ENCODE measurements around the gene CCNA2. TPM values are rescaled to one million over a fixed set of nuclear protein-coding genes. Genes with fewer than 3 reads are reported as not detected.

The CCNA2 gene
- total RNA-seq, 3 donors from 2014 or later = 9.7 to 14.7 (median 14.5) TPM

- H3K36me3 Mint-ChIP-seq (ENCODE audit: insufficient read depth) = no peaks in the 10 kb centered on the region
- no peaks in the 10 kb centered on the region for H3K9me3 Mint-ChIP-seq
- DNase-seq (no peak), ATAC-seq (no peak)
- no peak overlapping the region for H3K4me3 Mint-ChIP-seq
- peaks cover 17% of the 10 kb centered on the region for H3K27me3 Mint-ChIP-seq (ENCODE audit: low read depth)
- no peaks in the 10 kb centered on the region for H3K4me1 Mint-ChIP-seq (ENCODE audit: low read depth)
Measured at GRCh38 chr4:121776610-121777401, 46.9 kb downstream of the CCNA2 start.

- ATAC-seq (no peak), DNase-seq (no peak)
- H3K9me3 Mint-ChIP-seq = no peaks in the 10 kb centered on the region
- H3K4me3 Mint-ChIP-seq = no peak overlapping the region
- H3K4me1 Mint-ChIP-seq (ENCODE audit: low read depth) = no peaks in the 10 kb centered on the region
- no peaks in the 10 kb centered on the region for H3K36me3 Mint-ChIP-seq (ENCODE audit: insufficient read depth)
- peaks cover 17% of the 10 kb centered on the region for H3K27me3 Mint-ChIP-seq (ENCODE audit: low read depth)
Measured at GRCh38 chr4:121773883-121774282, 49.8 kb downstream of the CCNA2 start.

GRCh38 chr4:121771869-121772268 lies 51.8 kb downstream of the CCNA2 start:
- ATAC-seq (no peak), DNase-seq (no peak)
- H3K4me1 Mint-ChIP-seq (ENCODE audit: low read depth) = no peaks in the 10 kb centered on the region
- no peaks in the 10 kb centered on the region for H3K36me3 Mint-ChIP-seq (ENCODE audit: insufficient read depth)
- peaks cover 24% of the 10 kb centered on the region for H3K27me3 Mint-ChIP-seq (ENCODE audit: low read depth)
- H3K9me3 Mint-ChIP-seq = no peaks in the 10 kb centered on the region
- H3K4me3 Mint-ChIP-seq = no peak overlapping the region

- no peaks in the 10 kb centered on the region for H3K36me3 Mint-ChIP-seq (ENCODE audit: insufficient read depth)
- DNase-seq = no peak
- no peak for ATAC-seq
- no peaks in the 10 kb centered on the region for H3K9me3 Mint-ChIP-seq
- H3K27me3 Mint-ChIP-seq (ENCODE audit: low read depth) = peaks cover 40% of the 10 kb centered on the region
- no peak overlapping the region for H3K4me3 Mint-ChIP-seq
- peaks cover 4% of the 10 kb centered on the region for H3K4me1 Mint-ChIP-seq (ENCODE audit: low read depth)
Measured at GRCh38 chr4:121769341-121769740, 54.3 kb downstream of the CCNA2 start.

GRCh38 chr4:121767166-121767565 lies 56.5 kb downstream of the CCNA2 start:
- ATAC-seq (no peak), DNase-seq (no peak)
- peaks cover 9% of the 10 kb centered on the region for H3K4me1 Mint-ChIP-seq (ENCODE audit: low read depth)
- peaks cover 59% of the 10 kb centered on the region for H3K27me3 Mint-ChIP-seq (ENCODE audit: low read depth)
- H3K4me3 Mint-ChIP-seq = no peak overlapping the region
- H3K36me3 Mint-ChIP-seq (ENCODE audit: insufficient read depth) = no peaks in the 10 kb centered on the region
- H3K9me3 Mint-ChIP-seq = no peaks in the 10 kb centered on the region

Other genes starting within 250 kb of the CCNA2 start
- gene ANXA5, start 126.9 kb downstream of the CCNA2 start, total RNA-seq = 10 to 100 TPM; 37.0 to 69.5 (median 59.4) TPM
- gene SMIM43, start 58.7 kb downstream of the CCNA2 start, total RNA-seq = not detected
- gene EXOSC9, start 22.6 kb downstream of the CCNA2 start, total RNA-seq = 10 to 100 TPM; 78.1 to 80.9 (median 80.7) TPM
- gene BBS7, start 46.6 kb upstream of the CCNA2 start, total RNA-seq = 10 to 100 TPM; 18.9 to 23.6 (median 21.5) TPM
- under 1 TPM in 2 of 3 donors, not detected in 1; 0.33 to 0.63 TPM for gene TRPC3, start 128.2 kb upstream of the CCNA2 start, total RNA-seq